ENCODE measurements around the gene MGAT3. TPM values are rescaled to one million over a fixed set of nuclear protein-coding genes. Genes with fewer than 3 reads are reported as not detected.

MGAT3 gene
- total RNA-seq, 1 experiment from 2014 or later: 0.20 TPM

DNA sequence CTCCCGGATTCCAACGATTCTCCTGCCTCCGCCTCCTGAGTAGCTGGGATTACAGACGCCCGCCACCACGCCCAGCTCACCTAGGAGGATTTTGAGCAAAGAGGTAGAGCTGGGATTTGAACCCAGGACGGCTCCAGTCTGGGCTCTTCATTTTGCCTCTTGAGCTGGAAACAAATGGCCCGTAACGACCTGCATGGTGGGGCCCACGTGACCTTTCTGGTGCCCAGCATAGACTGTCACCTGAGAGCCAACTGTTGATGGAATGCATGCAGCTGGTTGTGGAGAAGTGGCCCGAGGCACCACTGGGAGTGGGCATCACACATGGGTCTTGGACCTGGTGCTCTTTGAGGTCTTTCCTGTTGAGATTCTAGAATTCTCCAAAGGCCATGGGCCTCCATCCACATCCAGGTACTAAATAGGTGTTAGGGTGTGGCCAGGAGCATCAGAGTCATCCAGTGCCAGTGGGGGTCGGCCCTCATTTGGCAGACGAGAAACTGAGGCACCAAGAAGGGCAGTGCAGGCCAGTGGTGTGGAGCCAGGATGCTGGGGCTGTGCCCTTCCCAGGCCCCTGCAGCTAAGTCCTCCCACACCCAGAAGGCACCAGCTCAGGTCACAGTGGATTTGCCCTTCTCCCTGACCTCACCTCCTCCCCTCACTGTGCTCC, 67.4 kb downstream of the MGAT3 start:
- no peaks in the 10 kb centered on the region for H3K27me3 ChIP-seq (ENCODE audit: insufficient read depth, low read length)
- RAD21 ChIA-PET (ENCODE audit: low non-redundant PET in 1 of 2, low total read pairs in 2 of 2, uncharacterized antibody in 2 of 2, unreplicated experiment in 2 of 2): interaction anchor here in 1 of 2 experiments (0.7 kb wide), 2 partner anchors 46 to 542 kb away, joined by 3 to 7 read pairs; no protein-coding TSS in a partner anchor
- no peak overlapping the region for H2AFZ ChIP-seq (ENCODE audit: low read depth, low read length, poor library complexity, severe bottlenecking)
- peaks cover 15 to 43% of the 10 kb centered on the region in 2 experiments; a peak in 3 of 4 replicates for H3K36me3 ChIP-seq (ENCODE audit: control insufficient read depth in 1 of 2, insufficient read depth in 2 of 2, low read length in 2 of 2)
- no peaks in the 10 kb centered on the region for H3K9me3 ChIP-seq (ENCODE audit: control insufficient read depth in 1 of 2, insufficient read depth in 1 of 2, low read depth in 1 of 2, low read length in 2 of 2)
- no peak overlapping the region for H3K27ac ChIP-seq (ENCODE audit: low read depth, low read length)
- no peak overlapping the region for H3K4me3 ChIP-seq (replicated peaks in 1 of 2; ENCODE audit: low read depth in 1 of 2, low read length in 2 of 2)
- H3K9me2 ChIP-seq (ENCODE audit: insufficient read depth): no peaks in the 10 kb centered on the region
- TF ChIP-seq POLR2A (IDR thresholded peaks at IDR 0.05; ENCODE audit: borderline replicate concordance, extremely low read depth, insufficient read depth, insufficient read length): no peak
- peak; percentile 45; the same call in 1 of the 2 replicates for TF ChIP-seq POLR2AphosphoS5 (IDR thresholded peaks at IDR 0.05; ENCODE audit: low read depth, low read length)
- H3K4me1 ChIP-seq (ENCODE audit: control insufficient read depth in 1 of 2, insufficient read depth in 2 of 2, low read length in 2 of 2): peaks cover 9 to 29% of the 10 kb centered on the region in 2 experiments; a peak in 3 of 4 replicates
- H3K4me2 ChIP-seq (ENCODE audit: low read length): no peak overlapping the region
- H3K9ac ChIP-seq (ENCODE audit: low read length): no peak overlapping the region
- CTCF ChIA-PET: interaction anchor here (1.0 to 3.9 kb wide), 5 partner anchors 23 to 654 kb away, joined by 3 to 11 read pairs (median 5); partner anchors contain the start of gene MIEF1
- POLR2A ChIA-PET: interaction anchor here (0.7 to 1.7 kb wide), 7 partner anchors 10 to 517 kb away, joined by 3 to 12 read pairs (median 4); partner anchors contain the start of gene MIEF1
- no peak for DNase-seq (ENCODE audit: low read depth, low spot score)
- peaks cover 25% of the 10 kb centered on the region; the same call in 1 of the 2 replicates for H4K20me1 ChIP-seq (ENCODE audit: insufficient read depth)
- H3K79me2 ChIP-seq (ENCODE audit: insufficient read depth, low read length): peaks cover 50% of the 10 kb centered on the region
- no peak for ATAC-seq
- intact Hi-C loops (cut with micrococcal nuclease): loop anchor here (5.0 kb wide), 1 partner anchor 207 kb away; the partner anchor contains the start of gene RPL3
- BruUV-seq (replicated peaks): no TSS peak

DNA sequence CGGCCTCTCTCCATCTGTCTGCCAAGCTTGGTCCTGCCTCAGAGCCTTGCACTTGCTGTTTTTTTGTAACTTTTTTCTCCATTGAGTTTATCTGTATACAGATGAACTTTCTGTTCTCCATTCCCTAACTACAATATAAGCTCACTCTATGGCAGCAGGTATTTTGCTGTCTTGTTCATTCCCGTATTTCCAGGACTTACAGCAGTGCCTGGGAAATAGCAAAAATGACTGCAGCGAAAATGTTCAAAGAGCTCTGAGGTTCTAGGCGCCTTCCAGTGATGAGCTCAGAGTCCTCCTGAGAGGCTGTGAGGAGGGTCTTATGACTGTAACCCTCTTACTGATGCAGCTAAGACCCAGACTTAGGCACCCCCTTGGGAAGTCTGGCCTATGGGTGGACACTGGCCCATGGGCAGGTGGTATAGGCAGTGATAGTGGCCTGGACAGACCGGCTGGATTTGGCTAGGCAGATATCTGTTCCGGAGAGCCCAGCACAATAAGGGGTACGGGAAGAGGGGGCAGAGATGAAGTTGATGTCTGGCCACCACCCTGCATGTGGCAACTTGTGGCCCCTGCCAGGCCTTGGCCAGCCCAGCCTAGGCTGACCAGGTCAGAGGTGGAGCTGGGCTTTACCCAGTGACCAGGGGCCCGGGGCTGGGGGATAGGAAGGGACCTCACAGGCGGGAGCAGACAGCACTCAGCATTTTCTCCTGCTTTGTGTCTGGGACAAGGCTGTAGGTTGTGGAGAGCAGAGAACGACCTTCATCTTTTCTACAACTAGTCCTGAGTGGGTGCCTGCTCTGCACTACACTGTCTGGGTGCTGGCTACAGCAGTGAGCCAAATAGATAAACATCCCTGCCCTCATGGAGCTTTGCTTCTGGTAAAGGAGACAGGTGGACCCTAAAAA, 68.2 kb downstream of the MGAT3 start:
- Histone ChIP-seq H3K9me2 (ENCODE audit: insufficient read depth) (no peaks in the 10 kb centered on the region), H3K79me2 (ENCODE audit: insufficient read depth, low read length) (peaks cover 56% of the 10 kb centered on the region), H3K4me2 (ENCODE audit: low read length) (no peak overlapping the region), H3K4me1 (ENCODE audit: control insufficient read depth in 1 of 2, insufficient read depth in 2 of 2, low read length in 2 of 2) (peaks cover 11 to 35% of the 10 kb centered on the region in 2 experiments; a peak in 3 of 4 replicates), H3K9me3 (ENCODE audit: control insufficient read depth in 1 of 2, insufficient read depth in 1 of 2, low read depth in 1 of 2, low read length in 2 of 2) (no peaks in the 10 kb centered on the region), H2AFZ (ENCODE audit: low read depth, low read length, poor library complexity, severe bottlenecking) (no peak overlapping the region), H3K4me3 (replicated peaks in 1 of 2; ENCODE audit: low read depth in 1 of 2, low read length in 2 of 2) (no peak overlapping the region), H3K9ac (ENCODE audit: low read length) (no peak overlapping the region), H3K27ac (ENCODE audit: low read depth, low read length) (peak overlapping the region; percentile 24; the same call in 1 of the 2 replicates), H3K27me3 (ENCODE audit: insufficient read depth, low read length) (no peaks in the 10 kb centered on the region), H4K20me1 (ENCODE audit: insufficient read depth) (peaks cover 25% of the 10 kb centered on the region; the same call in 1 of the 2 replicates), H3K36me3 (ENCODE audit: control insufficient read depth in 1 of 2, insufficient read depth in 2 of 2, low read length in 2 of 2) (peaks cover 18 to 49% of the 10 kb centered on the region in 2 experiments)
- TF ChIP-seq POLR2A (IDR thresholded peaks at IDR 0.05; ENCODE audit: borderline replicate concordance, extremely low read depth, insufficient read depth, insufficient read length): no peak
- TF ChIP-seq SP1 (IDR thresholded peaks at IDR 0.05; ENCODE audit: low read depth): no peak
- TF ChIP-seq, protein P1, sequence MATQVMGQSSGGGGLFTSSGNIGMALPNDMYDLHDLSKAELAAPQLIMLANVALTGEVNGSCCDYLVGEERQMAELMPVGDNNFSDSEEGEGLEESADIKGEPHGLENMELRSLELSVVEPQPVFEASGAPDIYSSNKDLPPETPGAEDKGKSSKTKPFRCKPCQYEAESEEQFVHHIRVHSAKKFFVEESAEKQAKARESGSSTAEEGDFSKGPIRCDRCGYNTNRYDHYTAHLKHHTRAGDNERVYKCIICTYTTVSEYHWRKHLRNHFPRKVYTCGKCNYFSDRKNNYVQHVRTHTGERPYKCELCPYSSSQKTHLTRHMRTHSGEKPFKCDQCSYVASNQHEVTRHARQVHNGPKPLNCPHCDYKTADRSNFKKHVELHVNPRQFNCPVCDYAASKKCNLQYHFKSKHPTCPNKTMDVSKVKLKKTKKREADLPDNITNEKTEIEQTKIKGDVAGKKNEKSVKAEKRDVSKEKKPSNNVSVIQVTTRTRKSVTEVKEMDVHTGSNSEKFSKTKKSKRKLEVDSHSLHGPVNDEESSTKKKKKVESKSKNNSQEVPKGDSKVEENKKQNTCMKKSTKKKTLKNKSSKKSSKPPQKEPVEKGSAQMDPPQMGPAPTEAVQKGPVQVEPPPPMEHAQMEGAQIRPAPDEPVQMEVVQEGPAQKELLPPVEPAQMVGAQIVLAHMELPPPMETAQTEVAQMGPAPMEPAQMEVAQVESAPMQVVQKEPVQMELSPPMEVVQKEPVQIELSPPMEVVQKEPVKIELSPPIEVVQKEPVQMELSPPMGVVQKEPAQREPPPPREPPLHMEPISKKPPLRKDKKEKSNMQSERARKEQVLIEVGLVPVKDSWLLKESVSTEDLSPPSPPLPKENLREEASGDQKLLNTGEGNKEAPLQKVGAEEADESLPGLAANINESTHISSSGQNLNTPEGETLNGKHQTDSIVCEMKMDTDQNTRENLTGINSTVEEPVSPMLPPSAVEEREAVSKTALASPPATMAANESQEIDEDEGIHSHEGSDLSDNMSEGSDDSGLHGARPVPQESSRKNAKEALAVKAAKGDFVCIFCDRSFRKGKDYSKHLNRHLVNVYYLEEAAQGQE (IDR thresholded peaks at IDR 0.05; ENCODE audit: low read depth): no peak
- TF ChIP-seq, protein P2, sequence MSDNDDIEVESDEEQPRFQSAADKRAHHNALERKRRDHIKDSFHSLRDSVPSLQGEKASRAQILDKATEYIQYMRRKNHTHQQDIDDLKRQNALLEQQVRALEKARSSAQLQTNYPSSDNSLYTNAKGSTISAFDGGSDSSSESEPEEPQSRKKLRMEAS (IDR thresholded peaks at IDR 0.05): no peak
- TF ChIP-seq, protein P3, sequence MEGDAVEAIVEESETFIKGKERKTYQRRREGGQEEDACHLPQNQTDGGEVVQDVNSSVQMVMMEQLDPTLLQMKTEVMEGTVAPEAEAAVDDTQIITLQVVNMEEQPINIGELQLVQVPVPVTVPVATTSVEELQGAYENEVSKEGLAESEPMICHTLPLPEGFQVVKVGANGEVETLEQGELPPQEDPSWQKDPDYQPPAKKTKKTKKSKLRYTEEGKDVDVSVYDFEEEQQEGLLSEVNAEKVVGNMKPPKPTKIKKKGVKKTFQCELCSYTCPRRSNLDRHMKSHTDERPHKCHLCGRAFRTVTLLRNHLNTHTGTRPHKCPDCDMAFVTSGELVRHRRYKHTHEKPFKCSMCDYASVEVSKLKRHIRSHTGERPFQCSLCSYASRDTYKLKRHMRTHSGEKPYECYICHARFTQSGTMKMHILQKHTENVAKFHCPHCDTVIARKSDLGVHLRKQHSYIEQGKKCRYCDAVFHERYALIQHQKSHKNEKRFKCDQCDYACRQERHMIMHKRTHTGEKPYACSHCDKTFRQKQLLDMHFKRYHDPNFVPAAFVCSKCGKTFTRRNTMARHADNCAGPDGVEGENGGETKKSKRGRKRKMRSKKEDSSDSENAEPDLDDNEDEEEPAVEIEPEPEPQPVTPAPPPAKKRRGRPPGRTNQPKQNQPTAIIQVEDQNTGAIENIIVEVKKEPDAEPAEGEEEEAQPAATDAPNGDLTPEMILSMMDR (IDR thresholded peaks at IDR 0.05 in 2 of 3, conservative IDR thresholded peaks at IDR 0.05 in 1 of 3; ENCODE audit: borderline replicate concordance in 1 of 3, insufficient read depth in 1 of 3, low read depth in 2 of 3, low read length in 2 of 3): no peak
- ChIA-PET RAD21 (ENCODE audit: low non-redundant PET in 1 of 2, low total read pairs in 2 of 2, uncharacterized antibody in 2 of 2, unreplicated experiment in 2 of 2) (no interaction called here), POLR2A (interaction anchor here (0.9 to 1.7 kb wide), 5 partner anchors 23 to 210 kb away, joined by 3 to 6 read pairs (median 4); partner anchors contain the start of gene MIEF1), CTCF (interaction anchor here (0.6 to 3.9 kb wide), 4 partner anchors 23 to 499 kb away, joined by 3 to 11 read pairs (median 7); partner anchors contain the start of gene MIEF1)
- ATAC-seq (no peak), DNase-seq (ENCODE audit: low read depth, low spot score) (no peak)
- intact Hi-C loops (cut with micrococcal nuclease): loop anchor here (5.0 kb wide), 1 partner anchor 208 kb away; the partner anchor contains the start of gene RPL3
- BruUV-seq (replicated peaks): no TSS peak

Measured in HCT116 (cell line).